ENCODE measurements around the gene GRWD1.
A peak's percentile ranks its signal among the peaks of the same experiment; 100 is the strongest.

Gene GRWD1

GRCh38 chr19:48461651-48461981, 15.8 kb downstream of the GRWD1 start:
- DNase-seq, result no peak

- DNase-seq, result no peak
Observed at GRCh38 chr19:48461982-48462655, 16.3 kb downstream of the GRWD1 start.

- no peak for DNase-seq
Observed at GRCh38 chr19:48465215-48465614, 19.4 kb downstream of the GRWD1 start.

- no peak for DNase-seq
Observed at GRCh38 chr19:48466561-48467325, 21.0 kb downstream of the GRWD1 start.

GRCh38 chr19:48468772-48469288, 23.0 kb downstream of the GRWD1 start:
- peak; percentile 99 for DNase-seq

- peak; percentile 86 for DNase-seq
Observed at GRCh38 chr19:48469289-48469881, 23.6 kb downstream of the GRWD1 start, which contains the start of gene CYTH2. CYTH2 (plus strand) TSS chr19:48469369; CDS start chr19:48469508, 139 bp downstream.

- no peak for DNase-seq
Observed at GRCh38 chr19:48469934-48470680, 24.3 kb downstream of the GRWD1 start.

GRCh38 chr19:48470856-48471255, 25.1 kb downstream of the GRWD1 start:
- DNase-seq, result no peak

GRCh38 chr19:48471836-48472235, 26.1 kb downstream of the GRWD1 start:
- no peak for DNase-seq

GRCh38 chr19:48473161-48473966, 27.6 kb downstream of the GRWD1 start:
- no peak for DNase-seq

GRCh38 chr19:48474084-48474592, 28.4 kb downstream of the GRWD1 start:
- DNase-seq, result no peak

- DNase-seq, result no peak
Observed at GRCh38 chr19:48475369-48476068, 29.7 kb downstream of the GRWD1 start.

GRCh38 chr19:48476176-48476575, 30.4 kb downstream of the GRWD1 start:
- no peak for DNase-seq

GRCh38 chr19:48477067-48477685, 31.4 kb downstream of the GRWD1 start:
- no peak for DNase-seq

- DNase-seq, result no peak
Observed at GRCh38 chr19:48477698-48478338, 32.0 kb downstream of the GRWD1 start.

GRCh38 chr19:48478339-48479256, 32.8 kb downstream of the GRWD1 start:
- no peak for DNase-seq

- no peak for DNase-seq
Observed at GRCh38 chr19:48479686-48480085, 33.9 kb downstream of the GRWD1 start.

GRCh38 chr19:48480183-48480557, 34.4 kb downstream of the GRWD1 start:
- DNase-seq, result no peak
